B cell (primary cell): ENCODE measurements around the gene HAO2. TPM values are rescaled to one million over a fixed set of nuclear protein-coding genes. Genes with fewer than 3 reads are reported as not detected.

ENCODE experiments used
- ATAC-seq: fragments of 200-7000 bp; cut with Tn5 transposase; one replicate; pipeline ENCODE4 v1.10.0; 2021; ENCODE audit warnings: low read depth, mild to moderate bottlenecking, moderate number of reproducible peaks, moderate library complexity
- CTCF ChIA-PET: fragments of 350-600 bp; sonication (Branson Sonifier 250); formaldehyde crosslinking; loops from one replicate; lab custom pipeline; 2021; ENCODE audit warnings: antibody characterized with exemption, inconsistent platforms; lab: Charles Lee
- POLR2A ChIA-PET: fragments of 350-600 bp; sonication (Branson Sonifier 250); formaldehyde crosslinking; loops from one replicate; lab custom pipeline; 2021; ENCODE audit warnings: antibody characterized with exemption; lab: Charles Lee
- DNase-seq: peaks from one replicate; pipeline ENCODE4 v3.0.0; 2013
- H2AFZ ChIP-seq: 2 replicates; pipeline ENCODE4 v1.6.1; 2012; ENCODE audit warnings: mild to moderate bottlenecking, low read depth, low read length; ENCODE audit not compliant: insufficient read depth, poor library complexity, severe bottlenecking
- H3K27ac ChIP-seq, 2 donors: 1 replicate in 1 of 2; 2 replicates in 1 of 2; pipeline ENCODE4 v1.5.1; 2012 to 2013; ENCODE audit warnings: low read length in 2 of 2, mild to moderate bottlenecking in 2 of 2, moderate library complexity in 1 of 2
- H3K27me3 ChIP-seq, 4 experiments: fragments of 200-600 bp in 1 of 4; sonication (generic) in 1 of 4; replicated peaks in 1 of 4; 1 replicate in 2 of 4; 2 replicates in 2 of 4; pipeline versions ENCODE4 v1.6.1 to v1.7.0; 2013 to 2016; ENCODE audit warnings: low read length in 3 of 4, mild to moderate bottlenecking in 2 of 4, mixed read lengths in 1 of 4, moderate library complexity in 1 of 4; ENCODE audit not compliant: insufficient read depth in 4 of 4, control insufficient read depth in 3 of 4; ENCODE audit errors: control extremely low read depth in 1 of 4
- H3K36me3 ChIP-seq, 2 experiments: replicated peaks in 1 of 2; 1 replicate in 1 of 2; 2 replicates in 1 of 2; pipeline versions ENCODE4 v1.6.1 to v1.7.1; 2013; ENCODE audit warnings: low read length in 1 of 2; ENCODE audit not compliant: insufficient read depth in 2 of 2, control insufficient read depth in 1 of 2; ENCODE audit errors: control extremely low read depth in 1 of 2, extremely low read depth in 1 of 2
- H3K4me1 ChIP-seq, 2 donors: fragments of 200-600 bp in 1 of 2; sonication (generic) in 1 of 2; 1 replicate in 1 of 2; 2 replicates in 1 of 2; pipeline versions ENCODE4 v1.5.1 to v1.6.1; 2013 to 2017; ENCODE audit warnings: low read length in 2 of 2; ENCODE audit not compliant: control insufficient read depth in 2 of 2, insufficient read depth in 2 of 2
- H3K4me2 ChIP-seq: replicated peaks from 2 replicates; pipeline ENCODE3; 2012; ENCODE audit warnings: mild to moderate bottlenecking, low read depth, low read length; ENCODE audit not compliant: poor library complexity, severe bottlenecking
- H3K4me3 ChIP-seq, 5 experiments: fragments of 200-600 bp in 1 of 5; sonication (generic) in 1 of 5; 1 replicate in 3 of 5; 2 replicates in 2 of 5; pipeline versions ENCODE4 v1.5.1 to v1.7.0; 2011 to 2016; ENCODE audit warnings: low read length in 4 of 5, mild to moderate bottlenecking in 4 of 5, low read depth in 2 of 5, control low read depth in 1 of 5, moderate library complexity in 1 of 5; ENCODE audit not compliant: insufficient read depth in 1 of 5; ENCODE audit errors: control extremely low read depth in 1 of 5, extremely low read depth in 1 of 5
- H3K79me2 ChIP-seq: fragments of 200-600 bp; sonication (generic); one replicate; pipeline ENCODE4 v1.6.0; 2016; ENCODE audit warnings: low read length; ENCODE audit not compliant: control insufficient read depth, insufficient read depth
- H3K9ac ChIP-seq: fragments of 200-600 bp; sonication (generic); 2 replicates; pipeline ENCODE4 v1.6.1; 2017; ENCODE audit warnings: mild to moderate bottlenecking, low read length, moderate library complexity
- H3K9me3 ChIP-seq, 3 donors: one replicate each; pipeline versions ENCODE4 v1.6.1 to v1.7.1; 2013; ENCODE audit warnings: low read length in 2 of 3; ENCODE audit not compliant: control insufficient read depth in 2 of 3, insufficient read depth in 1 of 3; ENCODE audit errors: control extremely low read depth in 1 of 3
- H4K20me1 ChIP-seq: 2 replicates; pipeline ENCODE4 v1.6.0; 2012; ENCODE audit warnings: mild to moderate bottlenecking, low read length; ENCODE audit not compliant: insufficient read depth, control insufficient read depth, poor library complexity, severe bottlenecking
- H3K27ac Mint-ChIP-seq: one replicate; pipeline ENCODE4 v1.8.0; 2021; ENCODE audit warnings: mixed read lengths
- H3K27me3 Mint-ChIP-seq: one replicate; pipeline ENCODE4 v1.8.0; 2021; ENCODE audit warnings: mixed read lengths
- H3K4me1 Mint-ChIP-seq: one replicate; pipeline ENCODE4 v1.8.0; 2021; ENCODE audit warnings: mixed read lengths
- H3K4me3 Mint-ChIP-seq: one replicate; pipeline ENCODE4 v1.8.0; 2021; ENCODE audit warnings: mixed read lengths
- H3K9me3 Mint-ChIP-seq: one replicate; pipeline ENCODE4 v1.8.0; 2022; ENCODE audit warnings: mixed read lengths; ENCODE audit not compliant: insufficient read depth
- CTCF ChIP-seq: fragments of 200-600 bp; IDR thresholded peaks from one replicate; pipeline ENCODE4 v1.8.0; 2022; ENCODE audit warnings: antibody characterized with exemption, mild to moderate bottlenecking
- EZH2 ChIP-seq: IDR thresholded peaks from 2 replicates; pipeline ENCODE4 v1.6.1; 2012; ENCODE audit warnings: borderline replicate concordance, low read depth, mild to moderate bottlenecking, moderate library complexity, low read length; ENCODE audit not compliant: insufficient read depth, poor library complexity, severe bottlenecking
- WGBS: methylation state at CpG from one replicate; pipeline ENCODE4 v1.1.5; 2013; ENCODE audit warnings: missing lambda C conversion rate; ENCODE audit not compliant: insufficient coverage; 5-methylcytosine and 5-hydroxymethylcytosine counted together
- intact Hi-C: fragments of 100-400 bp; cut with micrococcal nuclease; formaldehyde crosslinking; loops from one replicate; pipeline ENCODE4 v1.10.0; 2022
- polyA plus RNA-seq: library from polyadenylated mRNA; depleted of rRNA; stranded (reverse); fragments of >200 nt; gene quantifications from 2 replicates; pipeline ENCODE4 v1.2.3, GENCODE V29; 2012
- total RNA-seq, 2 donors: library from RNA; stranded (reverse); fragments of 120-200 nt in 1 of 2; gene quantifications; 1 replicate in 1 of 2; 2 replicates in 1 of 2; pipeline versions ENCODE4 v1.2.3 to v1.2.4, GENCODE V29; 2013 to 2022

The HAO2 gene
- total and polyA plus RNA-seq, 2 donors (not counting 1 experiment from before 2014, with no cell fraction given) = not detected

GRCh38 chr1:119324198-119324597 lies 44.4 kb upstream of the HAO2 start:
- Mint-ChIP-seq H3K27me3 (peaks cover 3% of the 10 kb centered on the region), H3K27ac (no peak overlapping the region), H3K4me3 (no peak overlapping the region), H3K4me1 (peaks cover 16% of the 10 kb centered on the region), H3K9me3 (no peaks in the 10 kb centered on the region)
- intact Hi-C loops = no loop called here
- Histone ChIP-seq H4K20me1 (no peaks in the 10 kb centered on the region), H3K79me2 (no peaks in the 10 kb centered on the region), H3K36me3 (no peaks in the 10 kb centered on the region), H2AFZ (no peak overlapping the region), H3K9me3 (peaks cover 0 to 6% (median 0%) of the 10 kb centered on the region in 3 donors), H3K4me1 (peaks cover 5 to 9% of the 10 kb centered on the region in 2 donors), H3K4me2 (no peak overlapping the region), H3K4me3 (no peak overlapping the region), H3K9ac (no peak overlapping the region), H3K27me3 (peaks cover 0 to 6% (median 1%) of the 10 kb centered on the region in 4 experiments), H3K27ac (no peak overlapping the region)
- ATAC-seq = no peak
- no CpG with 5 or more reads among the region's 1 CpG for WGBS
- no peak for TF ChIP-seq CTCF
- TF ChIP-seq EZH2 = no peak
- DNase-seq = no peak
- ChIA-PET POLR2A (no interaction called here), CTCF (no interaction called here)

GRCh38 chr1:119326251-119326650 lies 42.3 kb upstream of the HAO2 start:
- ChIA-PET POLR2A (no interaction called here), CTCF (no interaction called here)
- Mint-ChIP-seq H3K4me3 (peak overlapping the region; percentile 83), H3K27me3 (peaks cover 3% of the 10 kb centered on the region), H3K4me1 (peaks cover 16% of the 10 kb centered on the region), H3K9me3 (no peaks in the 10 kb centered on the region), H3K27ac (no peak overlapping the region)
- H3K27ac ChIP-seq = no peak overlapping the region
- ATAC-seq = no peak
- peaks cover 5 to 9% of the 10 kb centered on the region in 2 donors for H3K4me1 ChIP-seq
- no peaks in the 10 kb centered on the region for H3K79me2 ChIP-seq
- DNase-seq = no peak
- 99% methylated on average over 6 of the region's 7 CpGs for WGBS
- intact Hi-C loops = no loop called here
- TF ChIP-seq EZH2 (no peak), CTCF (no peak)
- no peaks in the 10 kb centered on the region for H4K20me1 ChIP-seq
- no peak overlapping the region for H3K4me3 ChIP-seq
- no peaks in the 10 kb centered on the region for H3K36me3 ChIP-seq
- peaks cover 0 to 6% (median 0%) of the 10 kb centered on the region in 3 donors for H3K9me3 ChIP-seq
- peaks cover 0 to 6% (median 1%) of the 10 kb centered on the region in 4 experiments for H3K27me3 ChIP-seq
- no peak overlapping the region for H3K4me2 ChIP-seq
- H3K9ac ChIP-seq = no peak overlapping the region
- H2AFZ ChIP-seq = peak overlapping the region; percentile 90
